Kidney epithelial cell (primary cell): ENCODE data around the gene FBXO44. TPM values are rescaled to one million over a fixed set of nuclear protein-coding genes. Genes with fewer than 3 reads are reported as not detected.

Experiments
- DNase-seq: peaks from one replicate; pipeline ENCODE4 v3.0.0-alpha.2; 2010; ENCODE audit warnings: low read depth
- H3K27me3 ChIP-seq: 2 replicates; pipeline ENCODE4 v1.6.0; 2011; ENCODE audit warnings: low read length; ENCODE audit not compliant: control insufficient read depth, insufficient read depth
- H3K36me3 ChIP-seq: 2 replicates; pipeline ENCODE4 v1.5.1; 2011; ENCODE audit warnings: low read length; ENCODE audit not compliant: control insufficient read depth, insufficient read depth
- H3K4me3 ChIP-seq: 2 replicates; pipeline ENCODE4 v1.5.1; 2011; ENCODE audit warnings: low read depth, mild to moderate bottlenecking, control low read depth, low read length
- total RNA-seq: library from RNA; depleted of rRNA; stranded (reverse); fragments of >200 nt; gene quantifications from 2 replicates; pipeline ENCODE4 v1.2.3, GENCODE V29; 2015
- TF ChIP-seq, protein P1 (sequence below): IDR thresholded peaks from 2 replicates; pipeline ENCODE4 v1.5.1; 2011; ENCODE audit warnings: mild to moderate bottlenecking, moderate library complexity, low read length, control low read depth, inconsistent platforms; ENCODE audit not compliant: insufficient read depth, poor library complexity, severe bottlenecking

FBXO44 gene
- total RNA-seq, 1 donor from 2014 or later: 14.4 TPM

DNA sequence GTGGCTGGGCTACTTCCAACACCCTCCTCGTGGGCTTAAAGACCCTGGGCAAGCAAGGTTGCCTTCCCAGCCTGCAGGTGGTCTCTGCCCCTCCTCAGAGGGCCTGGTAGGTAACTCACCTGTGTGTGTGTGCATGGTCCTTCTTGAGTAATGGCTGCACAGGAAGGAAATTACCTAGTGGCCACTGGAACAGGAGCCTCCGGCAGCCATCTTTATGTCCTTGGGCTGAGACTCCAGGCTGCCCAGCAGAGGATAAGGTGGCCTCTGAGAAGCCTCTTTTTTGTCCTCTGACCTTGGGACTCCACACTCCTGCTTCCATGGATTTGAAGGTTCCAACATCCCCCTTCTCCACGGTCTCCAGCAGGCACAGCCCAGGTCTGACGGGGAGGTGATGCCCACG lies 56.8 kb downstream of the FBXO44 start:
- peaks cover 38% of the 10 kb centered on the region for H3K27me3 ChIP-seq
- no peaks in the 10 kb centered on the region for H3K36me3 ChIP-seq
- TF ChIP-seq, protein P1, sequence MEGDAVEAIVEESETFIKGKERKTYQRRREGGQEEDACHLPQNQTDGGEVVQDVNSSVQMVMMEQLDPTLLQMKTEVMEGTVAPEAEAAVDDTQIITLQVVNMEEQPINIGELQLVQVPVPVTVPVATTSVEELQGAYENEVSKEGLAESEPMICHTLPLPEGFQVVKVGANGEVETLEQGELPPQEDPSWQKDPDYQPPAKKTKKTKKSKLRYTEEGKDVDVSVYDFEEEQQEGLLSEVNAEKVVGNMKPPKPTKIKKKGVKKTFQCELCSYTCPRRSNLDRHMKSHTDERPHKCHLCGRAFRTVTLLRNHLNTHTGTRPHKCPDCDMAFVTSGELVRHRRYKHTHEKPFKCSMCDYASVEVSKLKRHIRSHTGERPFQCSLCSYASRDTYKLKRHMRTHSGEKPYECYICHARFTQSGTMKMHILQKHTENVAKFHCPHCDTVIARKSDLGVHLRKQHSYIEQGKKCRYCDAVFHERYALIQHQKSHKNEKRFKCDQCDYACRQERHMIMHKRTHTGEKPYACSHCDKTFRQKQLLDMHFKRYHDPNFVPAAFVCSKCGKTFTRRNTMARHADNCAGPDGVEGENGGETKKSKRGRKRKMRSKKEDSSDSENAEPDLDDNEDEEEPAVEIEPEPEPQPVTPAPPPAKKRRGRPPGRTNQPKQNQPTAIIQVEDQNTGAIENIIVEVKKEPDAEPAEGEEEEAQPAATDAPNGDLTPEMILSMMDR: no peak
- H3K4me3 ChIP-seq: no peak overlapping the region
- DNase-seq: no peak

DNA sequence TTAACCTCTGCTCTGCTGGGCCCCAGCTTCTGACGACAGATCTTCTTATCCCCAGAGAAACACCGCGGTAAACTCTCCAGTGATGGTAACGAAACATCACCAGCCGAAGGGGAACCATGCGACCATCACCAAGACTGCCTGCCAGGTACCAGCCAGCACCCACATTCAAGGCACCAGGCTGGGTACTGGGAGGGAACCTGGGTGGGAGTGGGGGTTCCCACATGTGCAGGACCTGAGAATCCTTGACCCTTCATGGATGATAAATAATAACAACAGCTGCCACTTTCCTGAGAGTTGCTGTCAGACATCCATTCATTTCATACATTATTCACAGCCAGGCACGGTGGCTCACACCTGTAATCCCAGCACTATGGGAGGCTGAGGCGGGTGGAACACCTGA lies 57.6 kb downstream of the FBXO44 start:
- TF ChIP-seq, protein P1: no peak
- no peak for DNase-seq
- no peak overlapping the region for H3K4me3 ChIP-seq
- H3K36me3 ChIP-seq: no peaks in the 10 kb centered on the region
- H3K27me3 ChIP-seq: peaks cover 36% of the 10 kb centered on the region

Other genes with a start within 250 kb of the FBXO44 start
- gene DISP3, start 175.7 kb upstream of the FBXO44 start, total RNA-seq: 0.17 and 0.68 TPM in 2 replicates
- gene FBXO2, start 448 bp upstream of the FBXO44 start, total RNA-seq: 0.55 and 3.0 TPM in 2 replicates
- gene FBXO6, start 9.3 kb downstream of the FBXO44 start, total RNA-seq: 14.0 and 14.1 TPM in 2 replicates
- gene MAD2L2, start 26.3 kb downstream of the FBXO44 start, total RNA-seq: 89.5 and 96.6 TPM in 2 replicates
- gene DRAXIN, start 36.8 kb downstream of the FBXO44 start, total RNA-seq: 2.8 and 4.5 TPM in 2 replicates
- 76.7 and 89.8 TPM in 2 replicates for gene AGTRAP, start 81.3 kb downstream of the FBXO44 start, total RNA-seq
- gene C1orf167, start 107.3 kb downstream of the FBXO44 start, total RNA-seq: not detected in 2 replicates
- 23.1 and 26.6 TPM in 2 replicates for gene MTHFR, start 151.1 kb downstream of the FBXO44 start, total RNA-seq
- gene CLCN6, start 151.3 kb downstream of the FBXO44 start, total RNA-seq: 17.6 and 17.7 TPM in 2 replicates
- not detected in 2 replicates for gene NPPA, start 192.9 kb downstream of the FBXO44 start, total RNA-seq
- 2.5 and 5.4 TPM in 2 replicates for gene NPPB, start 204.1 kb downstream of the FBXO44 start, total RNA-seq